ENCODE measurements around the gene ELAVL3.

GRCh38 chr19:11510444-11510843 lies 29.6 kb upstream of the ELAVL3 start:
- TF ChIP-seq MYC (IDR thresholded peaks at IDR 0.05; ENCODE audit: borderline replicate concordance, low read length), result no peak
- TF ChIP-seq CTCF (IDR thresholded peaks at IDR 0.05), result no peak
- TF ChIP-seq POLR2A (IDR thresholded peaks at IDR 0.05; ENCODE audit: low read length), result no peak
- TF ChIP-seq CBX2 (IDR thresholded peaks at IDR 0.05; ENCODE audit: borderline replicate concordance, low read depth), result no peak
- no peak for TF ChIP-seq CHD4 (IDR thresholded peaks at IDR 0.05; ENCODE audit: borderline replicate concordance)
- no peak for TF ChIP-seq ELK1 (IDR thresholded peaks at IDR 0.05; ENCODE audit: low read depth, low read length)
- TF ChIP-seq FOSB (CRISPR knock-in tag; IDR thresholded peaks at IDR 0.05), result no peak
- TF ChIP-seq POLR2AphosphoS2 (conservative IDR thresholded peaks at IDR 0.05; ENCODE audit: low read length), result no peak
